ENCODE results near the gene LYPD6B. TPM values are rescaled to one million over a fixed set of nuclear protein-coding genes. Genes with fewer than 3 reads are reported as not detected.

LYPD6B gene
- total and polyA plus RNA-seq, 8 donors: 0.79 to 35.8 (median 24.6) TPM

GRCh38 chr2:149098701-149099100 is 60.2 kb downstream of the LYPD6B start:
- Histone ChIP-seq H3K27me3 (no peaks in the 10 kb centered on the region), H3K4me1 (no peaks in the 10 kb centered on the region), H3K36me3 (no peaks in the 10 kb centered on the region), H3K9me3 (no peaks in the 10 kb centered on the region), H3K27ac (no peak overlapping the region), H3K4me3 (no peak overlapping the region)
- peak in 2 of 4 donors; percentile 66 to 74 for DNase-seq
- TF ChIP-seq CTCF (IDR thresholded peaks at IDR 0.05): no peak
- intact Hi-C loops (cut with DNase I): no loop called here
- no peak for ATAC-seq

GRCh38 chr2:149099298-149099697 is 60.8 kb downstream of the LYPD6B start:
- intact Hi-C loops (cut with DNase I): no loop called here
- DNase-seq (no peak), ATAC-seq (no peak)
- Histone ChIP-seq H3K36me3 (no peaks in the 10 kb centered on the region), H3K27ac (no peak overlapping the region), H3K4me3 (no peak overlapping the region), H3K9me3 (no peaks in the 10 kb centered on the region), H3K4me1 (no peaks in the 10 kb centered on the region), H3K27me3 (no peaks in the 10 kb centered on the region)
- TF ChIP-seq CTCF (IDR thresholded peaks at IDR 0.05): no peak

- DNase-seq (no peak), ATAC-seq (no peak)
- Histone ChIP-seq H3K27ac (no peak overlapping the region), H3K9me3 (no peaks in the 10 kb centered on the region), H3K36me3 (no peaks in the 10 kb centered on the region), H3K27me3 (no peaks in the 10 kb centered on the region), H3K4me3 (no peak overlapping the region), H3K4me1 (no peaks in the 10 kb centered on the region)
- no peak for TF ChIP-seq CTCF (IDR thresholded peaks at IDR 0.05)
- intact Hi-C loops (cut with DNase I): no loop called here
These were observed 62.5 kb downstream of the LYPD6B start for GRCh38 chr2:149100739-149101699.

GRCh38 chr2:149101818-149102217 is 63.3 kb downstream of the LYPD6B start:
- intact Hi-C loops (cut with DNase I): no loop called here
- Histone ChIP-seq H3K9me3 (peaks cover 0 to 5% of the 10 kb centered on the region in 2 donors), H3K4me1 (no peaks in the 10 kb centered on the region), H3K27ac (no peak overlapping the region), H3K36me3 (no peaks in the 10 kb centered on the region), H3K27me3 (no peaks in the 10 kb centered on the region), H3K4me3 (no peak overlapping the region)
- ATAC-seq (no peak), DNase-seq (no peak)
- TF ChIP-seq CTCF (IDR thresholded peaks at IDR 0.05): no peak

GRCh38 chr2:149103081-149103620 is 64.7 kb downstream of the LYPD6B start:
- no peak for ATAC-seq
- Histone ChIP-seq H3K27ac (no peak overlapping the region), H3K4me1 (no peaks in the 10 kb centered on the region), H3K27me3 (no peaks in the 10 kb centered on the region), H3K9me3 (peaks cover 0 to 5% of the 10 kb centered on the region in 2 donors), H3K36me3 (no peaks in the 10 kb centered on the region), H3K4me3 (no peak overlapping the region)
- TF ChIP-seq CTCF (IDR thresholded peaks at IDR 0.05): no peak
- intact Hi-C loops (cut with DNase I): no loop called here
- DNase-seq: no peak

Data from left lung (tissue), 10 donors.